ENCODE results near the gene HIVEP3.

- TF ChIP-seq TAF1 (IDR thresholded peaks at IDR 0.05; ENCODE audit: borderline replicate concordance, insufficient read depth, low read length): no peak
- no peak for TF ChIP-seq SIN3A (IDR thresholded peaks at IDR 0.05; ENCODE audit: borderline replicate concordance, insufficient read depth, low read length)
- TF ChIP-seq REST (IDR thresholded peaks at IDR 0.05; ENCODE audit: insufficient read depth in 1 of 2, low read depth in 2 of 2, low read length in 2 of 2): no peak
These were observed 207.1 kb downstream of the HIVEP3 start for GRCh38 chr1:41711581-41711980.
